Stimulated activated CD8-positive, alpha-beta memory T cell treated with anti-CD3 and anti-CD28 coated beads, Interleukin-4, amount 100 ng/mL, for 1 hour (primary cell): Measurements from ENCODE around the gene CDH4.

Experiments used
- DNase-seq, 2 donors: peaks; one replicate each; pipeline ENCODE4 v3.0.0-alpha.2; 2020; ENCODE audit warnings: low read depth in 2 of 2, low spot score in 1 of 2

The CDH4 gene

GRCh38 chr20:61575151-61575937, 323.3 kb downstream of the CDH4 start:
- DNase-seq = no peak

- no peak for DNase-seq
Observed at GRCh38 chr20:61576372-61576771, 324.3 kb downstream of the CDH4 start.

GRCh38 chr20:61577065-61577464, 325.0 kb downstream of the CDH4 start:
- DNase-seq = no peak

- DNase-seq = no peak
Observed at GRCh38 chr20:61579908-61580307, 327.8 kb downstream of the CDH4 start.

- no peak for DNase-seq
Observed at GRCh38 chr20:61580958-61581824, 329.1 kb downstream of the CDH4 start.

- no peak for DNase-seq
Observed at GRCh38 chr20:61581825-61582188, 329.7 kb downstream of the CDH4 start.

GRCh38 chr20:61582196-61582923, 330.3 kb downstream of the CDH4 start:
- no peak for DNase-seq

GRCh38 chr20:61583356-61583755, 331.3 kb downstream of the CDH4 start:
- no peak for DNase-seq

- DNase-seq = no peak
Observed at GRCh38 chr20:61584851-61585250, 332.8 kb downstream of the CDH4 start.

GRCh38 chr20:61585764-61586163, 333.7 kb downstream of the CDH4 start:
- no peak for DNase-seq

- no peak for DNase-seq
Observed at GRCh38 chr20:61587036-61587435, 335.0 kb downstream of the CDH4 start.

GRCh38 chr20:61587681-61588289, 335.7 kb downstream of the CDH4 start:
- DNase-seq = no peak

- no peak for DNase-seq
Observed at GRCh38 chr20:61588411-61589385, 336.6 kb downstream of the CDH4 start.

GRCh38 chr20:61590236-61590635, 338.2 kb downstream of the CDH4 start:
- no peak for DNase-seq

GRCh38 chr20:61593516-61593915, 341.5 kb downstream of the CDH4 start:
- DNase-seq = no peak

GRCh38 chr20:61594198-61594597, 342.1 kb downstream of the CDH4 start:
- no peak for DNase-seq

GRCh38 chr20:61595216-61595615, 343.2 kb downstream of the CDH4 start:
- no peak for DNase-seq

- no peak for DNase-seq
Observed at GRCh38 chr20:61596687-61597330, 344.7 kb downstream of the CDH4 start.

GRCh38 chr20:61597996-61598395, 345.9 kb downstream of the CDH4 start:
- DNase-seq = no peak

- DNase-seq = no peak
Observed at GRCh38 chr20:61598586-61598985, 346.5 kb downstream of the CDH4 start.
